ENCODE measurements around the gene CRIM1. TPM values are rescaled to one million over a fixed set of nuclear protein-coding genes. Genes with fewer than 3 reads are reported as not detected.

Gene CRIM1
- total and polyA plus RNA-seq, 2 of the 8 experiments (the other 6 are each of a cell fraction or from before 2014, with no cell fraction given): 9.4 to 28.4 TPM

DNA sequence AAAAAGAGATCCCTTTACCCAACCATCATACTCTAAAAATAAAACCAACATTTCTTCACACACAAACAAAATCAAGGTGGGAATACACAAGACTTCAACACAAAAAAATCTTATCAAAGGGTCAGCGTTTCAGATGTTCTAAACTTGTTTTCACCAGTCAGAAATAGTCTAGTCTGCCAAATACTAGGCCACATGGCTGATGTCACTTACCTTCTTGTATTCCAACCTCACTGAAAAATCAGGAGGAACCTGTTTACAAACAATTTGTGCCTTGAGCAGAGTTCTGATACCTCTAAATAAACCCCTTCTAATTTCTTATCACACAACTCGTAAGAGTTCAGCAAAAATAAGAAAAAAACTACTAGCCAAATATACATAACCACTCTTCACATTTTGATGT is 222.3 kb downstream of the CRIM1 start:
- Histone ChIP-seq H3K14ac (ENCODE audit: insufficient read length) (no peak overlapping the region), H3K27me3 (replicated peaks in 1 of 4; ENCODE audit: control insufficient read depth in 3 of 4, extremely low read depth in 1 of 4, insufficient read depth in 3 of 4, low read length in 3 of 4) (no peaks in the 10 kb centered on the region), H2AK5ac (ENCODE audit: low read depth, low read length) (no peak overlapping the region), H3K79me1 (ENCODE audit: low read depth, low read length) (no peaks in the 10 kb centered on the region), H2BK120ac (replicated peaks; ENCODE audit: low read depth, low read length) (no peak overlapping the region), H4K5ac (ENCODE audit: insufficient read length, low read depth, low read length) (no peak overlapping the region), H2BK20ac (ENCODE audit: low read length) (no peak overlapping the region), H3K23me2 (ENCODE audit: low read depth, low read length) (no peaks in the 10 kb centered on the region), H3K9ac (replicated peaks in 1 of 4; ENCODE audit: extremely low read depth in 1 of 4, low read depth in 3 of 4, low read length in 3 of 4) (no peak overlapping the region), H4K8ac (ENCODE audit: extremely low read depth, insufficient read depth, low read length) (no peak overlapping the region), H2BK15ac (ENCODE audit: low read length) (no peak overlapping the region), H3K4me2 (ENCODE audit: insufficient read depth in 1 of 2, low read depth in 2 of 2, low read length in 2 of 2) (no peak overlapping the region), H2BK12ac (ENCODE audit: low read depth, low read length) (no peak overlapping the region), H4K20me1 (replicated peaks in 1 of 2; ENCODE audit: control insufficient read depth in 1 of 2, insufficient read depth in 2 of 2, low read length in 2 of 2) (no peaks in the 10 kb centered on the region), H3K27ac (ENCODE audit: low read depth, low read length) (no peak overlapping the region), H3K4me3 (ENCODE audit: extremely low read depth in 1 of 4, insufficient read depth in 2 of 4, low read depth in 3 of 4, low read length in 4 of 4) (no peak overlapping the region), H3K4me1 (replicated peaks in 1 of 4; ENCODE audit: control insufficient read depth in 3 of 4, insufficient read depth in 4 of 4, low read length in 3 of 4) (no peaks in the 10 kb centered on the region), H2BK5ac (ENCODE audit: low read depth, low read length) (no peak overlapping the region), H3K9me3 (ENCODE audit: insufficient read depth in 2 of 2, low read depth in 1 of 2, low read length in 1 of 2) (no peaks in the 10 kb centered on the region), H3K79me2 (ENCODE audit: control insufficient read depth in 1 of 2, insufficient read depth in 2 of 2, low read length in 2 of 2) (no peaks in the 10 kb centered on the region), H3K36me3 (ENCODE audit: control insufficient read depth in 2 of 4, insufficient read depth in 4 of 4, low read length in 3 of 4) (peaks cover 0 to 23% (median 4%) of the 10 kb centered on the region in 4 experiments; a peak in 5 of 8 replicates), H4K91ac (replicated peaks; ENCODE audit: insufficient read length, low read length) (no peak overlapping the region), H3K4ac (replicated peaks; ENCODE audit: insufficient read length, low read depth, low read length) (no peak overlapping the region), H2AFZ (ENCODE audit: low read length) (no peak overlapping the region), H3K56ac (replicated peaks; ENCODE audit: insufficient read length, low read depth, low read length) (no peak overlapping the region), H3K18ac (ENCODE audit: extremely low read depth, low read length) (no peak overlapping the region), H3K23ac (ENCODE audit: insufficient read length) (no peak overlapping the region)
- WGBS, 2 experiments (ENCODE audit: extremely low coverage in 1 of 2, insufficient coverage in 1 of 2, insufficient read length in 1 of 2, insufficient replicate concordance in 2 of 2, low coverage in 1 of 2, low lambda C conversion rate in 2 of 2, missing lambda C conversion rate in 1 of 2): 100% methylated on average over 2 of the region's 2 CpGs; no CpG with 5 or more reads in 1 of the 2 experiments
- FAIRE-seq (no peak), DNase-seq (ENCODE audit: low read depth in 1 of 2, low spot score in 2 of 2) (no peak)
- CTCF ChIA-PET (ENCODE audit: partially characterized antibody): interaction anchor here (3.3 kb wide), 1 partner anchor 86 kb away, joined by 9 read pairs; no protein-coding TSS in a partner anchor
- POLR2A ChIA-PET (ENCODE audit: partially characterized antibody): no interaction called here
- TF ChIP-seq, protein P1, sequence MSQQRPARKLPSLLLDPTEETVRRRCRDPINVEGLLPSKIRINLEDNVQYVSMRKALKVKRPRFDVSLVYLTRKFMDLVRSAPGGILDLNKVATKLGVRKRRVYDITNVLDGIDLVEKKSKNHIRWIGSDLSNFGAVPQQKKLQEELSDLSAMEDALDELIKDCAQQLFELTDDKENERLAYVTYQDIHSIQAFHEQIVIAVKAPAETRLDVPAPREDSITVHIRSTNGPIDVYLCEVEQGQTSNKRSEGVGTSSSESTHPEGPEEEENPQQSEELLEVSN (IDR thresholded peaks at IDR 0.05): no peak
- TF ChIP-seq KDM4A (IDR thresholded peaks at IDR 0.05; ENCODE audit: low read depth, low read length, severe bottlenecking) (no peak), NANOG (IDR thresholded peaks at IDR 0.05; ENCODE audit: insufficient read depth, low read depth, low read length, poor library complexity, severe bottlenecking) (no peak), CREB1 (IDR thresholded peaks at IDR 0.05) (no peak), TEAD4 (IDR thresholded peaks at IDR 0.05; ENCODE audit: low read depth, low read length) (no peak), BRCA1 (IDR thresholded peaks at IDR 0.05; ENCODE audit: low read depth, low read length) (no peak), POLR2AphosphoS5 (IDR thresholded peaks at IDR 0.05; ENCODE audit: low read depth, low read length) (no peak), EGR1 (IDR thresholded peaks at IDR 0.05; ENCODE audit: borderline replicate concordance, low read depth, low read length) (no peak), SP2 (IDR thresholded peaks at IDR 0.05; ENCODE audit: low read length) (no peak), CHD1 (IDR thresholded peaks at IDR 0.05; ENCODE audit: low read depth, low read length) (no peak), SIX5 (IDR thresholded peaks at IDR 0.05; ENCODE audit: low read depth, low read length) (no peak), CTBP2 (IDR thresholded peaks at IDR 0.05; ENCODE audit: borderline replicate concordance, insufficient read depth, insufficient read length, low read length) (no peak), KDM1A (IDR thresholded peaks at IDR 0.05; ENCODE audit: borderline replicate concordance, low read length) (no peak)
- TF ChIP-seq, protein P2, sequence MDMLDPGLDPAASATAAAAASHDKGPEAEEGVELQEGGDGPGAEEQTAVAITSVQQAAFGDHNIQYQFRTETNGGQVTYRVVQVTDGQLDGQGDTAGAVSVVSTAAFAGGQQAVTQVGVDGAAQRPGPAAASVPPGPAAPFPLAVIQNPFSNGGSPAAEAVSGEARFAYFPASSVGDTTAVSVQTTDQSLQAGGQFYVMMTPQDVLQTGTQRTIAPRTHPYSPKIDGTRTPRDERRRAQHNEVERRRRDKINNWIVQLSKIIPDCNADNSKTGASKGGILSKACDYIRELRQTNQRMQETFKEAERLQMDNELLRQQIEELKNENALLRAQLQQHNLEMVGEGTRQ (IDR thresholded peaks at IDR 0.05; ENCODE audit: low read length): no peak
